ENCODE measurements around the gene CD86.

The CD86 gene

GRCh38 chr3:122058294-122058693 is 3.1 kb downstream of the CD86 start:
- DNase-seq (ENCODE audit: low read depth), result no peak
- TF ChIP-seq CTCF (IDR thresholded peaks at IDR 0.05; ENCODE audit: control insufficient read depth, extremely low read depth, insufficient read depth), result no peak
- no peak overlapping the region for H3K4me3 ChIP-seq (ENCODE audit: low read depth, low read length)

- H3K4me3 ChIP-seq (ENCODE audit: low read depth, low read length), result no peak overlapping the region
- TF ChIP-seq CTCF (IDR thresholded peaks at IDR 0.05; ENCODE audit: control insufficient read depth, extremely low read depth, insufficient read depth), result no peak
- no peak for DNase-seq (ENCODE audit: low read depth)
These were observed 5.0 kb downstream of the CD86 start for GRCh38 chr3:122060040-122060698.

- TF ChIP-seq CTCF (IDR thresholded peaks at IDR 0.05; ENCODE audit: control insufficient read depth, extremely low read depth, insufficient read depth), result no peak
- peak; percentile 74 for DNase-seq (ENCODE audit: low read depth)
- no peak overlapping the region for H3K4me3 ChIP-seq (ENCODE audit: low read depth, low read length)
These were observed 8.7 kb downstream of the CD86 start for GRCh38 chr3:122063908-122064307.

- H3K4me3 ChIP-seq (ENCODE audit: low read depth, low read length), result no peak overlapping the region
- DNase-seq (ENCODE audit: low read depth), result no peak
These were observed 9.2 kb downstream of the CD86 start for GRCh38 chr3:122064326-122064725.

GRCh38 chr3:122066331-122067213 is 11.4 kb downstream of the CD86 start:
- no peak for DNase-seq (ENCODE audit: low read depth)
- no peak overlapping the region for H3K4me3 ChIP-seq (ENCODE audit: low read depth, low read length)
- no peak for TF ChIP-seq CTCF (IDR thresholded peaks at IDR 0.05; ENCODE audit: control insufficient read depth, extremely low read depth, insufficient read depth)

More at GRCh38 chr3:122064326-122064725, 9.2 kb downstream of the CD86 start:
- TF ChIP-seq CTCF (IDR thresholded peaks at IDR 0.05; ENCODE audit: control insufficient read depth, extremely low read depth, insufficient read depth), result no peak

- H3K4me3 ChIP-seq (ENCODE audit: low read depth, low read length), result no peak overlapping the region
- no peak for DNase-seq (ENCODE audit: low read depth)
- no peak for TF ChIP-seq CTCF (IDR thresholded peaks at IDR 0.05; ENCODE audit: control insufficient read depth, extremely low read depth, insufficient read depth)
These were observed 12.0 kb downstream of the CD86 start for GRCh38 chr3:122067214-122067550.
